K562 (cell line): ENCODE results near the gene TVP23A. TPM values are rescaled to one million over a fixed set of nuclear protein-coding genes. Genes with fewer than 3 reads are reported as not detected.

ENCODE experiments used
- ATAC-seq: fragments of 200-7000 bp; cut with Tn5 transposase; 3 replicates; pipeline ENCODE4 v1.9.1; 2020; ENCODE audit warnings: moderate library complexity
- BruUV-seq: library from RNA; stranded (reverse); fragments of 400-500 nt; replicated peaks from 2 replicates; lab custom pipeline; 2021; lab: Mats Ljungman, UMichigan
- CTCF ChIA-PET: fragments of 300-600 bp; formaldehyde crosslinking; extraction: SDS; loops from one replicate; lab custom pipeline; 2021; ENCODE audit warnings: low intra/inter-chr PET ratio; lab: Yijun Ruan, JAX
- POLR2A ChIA-PET: fragments of 300-600, 350-650 bp; sonication (Branson Sonifier 250); formaldehyde crosslinking; extraction: SDS; loops from one replicate; lab custom pipeline; 2021; ENCODE audit warnings: antibody characterized with exemption, inconsistent platforms; lab: Yijun Ruan, JAX
- DNase-seq, 4 experiments: peaks; one replicate each; pipeline versions ENCODE4 v3.0.0 to v3.0.0-alpha.2; 2011 to 2018; ENCODE audit warnings: low spot score in 3 of 4, mixed read lengths in 3 of 4; ENCODE audit errors: extremely low read depth in 1 of 4
- FAIRE-seq: peaks from 2 replicates; lab custom pipeline; 2011; peaks lifted over from hg19 to GRCh38; lab: Jason Lieb, UNC
- H2AFZ ChIP-seq: 2 replicates; pipeline ENCODE4 v1.6.0; 2011; ENCODE audit warnings: low read depth, low read length, control low read depth, inconsistent platforms
- H3K27ac ChIP-seq: fragments of 200-600 bp; 3 replicates; pipeline ENCODE4 v1.8.0; 2011; ENCODE audit warnings: low read depth, mild to moderate bottlenecking, control low read depth, inconsistent platforms, low read length, moderate library complexity, mixed read lengths; ENCODE audit errors: extremely low read depth
- H3K27me3 ChIP-seq, 2 experiments: fragments of 300-600 bp in 1 of 2; 2 replicates in 1 of 2; 3 replicates in 1 of 2; pipeline versions ENCODE4 v1.6.0 to v1.8.0; 2011; ENCODE audit warnings: inconsistent platforms in 2 of 2, low read length in 2 of 2, mild to moderate bottlenecking in 1 of 2, mixed read lengths in 1 of 2, moderate library complexity in 1 of 2; ENCODE audit not compliant: control insufficient read depth in 2 of 2, insufficient read depth in 2 of 2
- H3K36me3 ChIP-seq: fragments of 300-600 bp; 3 replicates; pipeline ENCODE4 v1.8.0; 2011; ENCODE audit warnings: mild to moderate bottlenecking, low read length, inconsistent platforms; ENCODE audit not compliant: control insufficient read depth, insufficient read depth
- H3K4me1 ChIP-seq, 2 experiments: fragments of 200-600 bp in 1 of 2; replicated peaks in 1 of 2; 2 replicates in 1 of 2; 3 replicates in 1 of 2; pipeline versions ENCODE4 v1.5.1 to v1.8.0; 2011; ENCODE audit warnings: inconsistent platforms in 2 of 2, low read length in 2 of 2, mild to moderate bottlenecking in 1 of 2, mixed read lengths in 1 of 2, moderate library complexity in 1 of 2; ENCODE audit not compliant: control insufficient read depth in 2 of 2, insufficient read depth in 2 of 2
- H3K4me2 ChIP-seq: 2 replicates; pipeline ENCODE4 v1.6.1; 2011; ENCODE audit warnings: low read length, control low read depth, inconsistent platforms, mixed read lengths; ENCODE audit not compliant: insufficient read depth
- H3K4me3 ChIP-seq: fragments of 200-600 bp; sonication (generic), shearing (Covaris generic); 2 replicates; pipeline ENCODE4 v1.5.1; 2016; ENCODE audit warnings: control low read depth, inconsistent platforms
- H3K79me2 ChIP-seq: fragments of 200-600 bp; 3 replicates; pipeline ENCODE4 v1.8.0; 2011; ENCODE audit warnings: low read length, inconsistent platforms; ENCODE audit not compliant: control insufficient read depth, insufficient read depth
- H3K9ac ChIP-seq, 2 experiments: 2 replicates each; pipeline versions ENCODE4 v1.6.0 to v1.6.1; 2011; ENCODE audit warnings: low read depth in 2 of 2, low read length in 2 of 2, control low read depth in 1 of 2, inconsistent platforms in 1 of 2, mild to moderate bottlenecking in 1 of 2, mixed read lengths in 1 of 2; ENCODE audit not compliant: insufficient read depth in 1 of 2
- H3K9me1 ChIP-seq: one replicate; pipeline ENCODE4 v1.6.0; 2011; ENCODE audit warnings: inconsistent platforms, mild to moderate bottlenecking, low read length, moderate library complexity; ENCODE audit not compliant: control insufficient read depth, insufficient read depth
- H3K9me3 ChIP-seq: replicated peaks from 2 replicates; pipeline ENCODE4 v1.5.1; 2011; ENCODE audit warnings: low read depth, low read length, inconsistent platforms; ENCODE audit not compliant: control insufficient read depth, insufficient read depth
- H4K20me1 ChIP-seq: replicated peaks from 2 replicates; pipeline ENCODE4 v1.6.1; 2011; ENCODE audit warnings: low read length, inconsistent platforms, mixed read lengths; ENCODE audit not compliant: control insufficient read depth, insufficient read depth
- FOXM1 ChIP-seq, 2 experiments: fragments of 450-650 bp in 1 of 2; sonication (generic) in 1 of 2; formaldehyde crosslinking in 1 of 2; IDR thresholded peaks; 2 replicates each; pipeline versions ENCODE4 v1.6.1 to v1.9.0; 2017 to 2022; ENCODE audit warnings: low read depth in 2 of 2, mild to moderate bottlenecking in 2 of 2, missing genetic modification reagents in 1 of 2, moderate library complexity in 1 of 2
- HMG20B ChIP-seq: fragments of 250-450 bp; sonication (Bioruptor Pico); IDR thresholded peaks from 2 replicates; pipeline ENCODE4 v1.5.0; 2021; ENCODE audit warnings: mild to moderate bottlenecking
- JUN ChIP-seq, 2 experiments: sonication (generic) in 1 of 2; formaldehyde crosslinking in 1 of 2; IDR thresholded peaks; 2 replicates each; pipeline versions ENCODE4 v1.6.1 to v1.8.0; 2012 to 2022; ENCODE audit warnings: borderline replicate concordance in 2 of 2, mild to moderate bottlenecking in 2 of 2, improper control_type of control experiment in 1 of 2, low read depth in 1 of 2, low read length in 1 of 2, missing genetic modification reagents in 1 of 2
- LEF1 ChIP-seq: fragments of 450-650 bp; IDR thresholded peaks from 2 replicates; pipeline ENCODE4 v1.6.1; 2016; ENCODE audit warnings: mild to moderate bottlenecking
- MECOM ChIP-seq: fragments of 250-450 bp; sonication (Bioruptor Pico); IDR thresholded peaks from 2 replicates; pipeline ENCODE4 v1.8.0; 2022; ENCODE audit warnings: inconsistent platforms
- RFX7 ChIP-seq: fragments of 250-450 bp; sonication (Bioruptor Pico); IDR thresholded peaks from 2 replicates; pipeline ENCODE4 v1.5.1; 2021; ENCODE audit warnings: mild to moderate bottlenecking
- WGBS: fragments of 100-300 bp; shearing (Covaris generic); methylation state at CpG from one replicate; pipeline ENCODE4 v1.1.6; 2016; ENCODE audit warnings: low coverage, mixed read lengths; ENCODE audit not compliant: insufficient coverage; ENCODE audit errors: missing lambda C conversion rate; 5-methylcytosine and 5-hydroxymethylcytosine counted together
- in situ Hi-C: fragments of 300-500 bp; cut with MboI; formaldehyde crosslinking; loops from 4 replicates; pipeline ENCODE4 v1.15.0; 2018; ENCODE audit warnings: inconsistent platforms, mixed read lengths
- intact Hi-C: fragments of 100-400 bp; cut with micrococcal nuclease; formaldehyde crosslinking; loops from 2 replicates; pipeline ENCODE4 v1.14.2; 2022
- polyA plus RNA-seq, 8 experiments: library from polyadenylated mRNA; depleted of rRNA in 4 of 8; stranded (reverse) in 5 of 8; unstranded in 3 of 8; fragments of >200 nt; fragmentation: Nextera tagmentation in 2 of 8; fragmentation: Illumina TruSeq in 1 of 8; extraction: Ambion mirVana in 2 of 8; extraction: Trizol in 1 of 8; gene quantifications; 2 replicates each; pipeline versions ENCODE4 v1.2.1 to v1.2.3, GENCODE V29; 2011 to 2014; ENCODE audit warnings: inconsistent platforms in 1 of 8, missing spikeins in 1 of 8
- total RNA-seq, 7 experiments: library from RNA; depleted of rRNA in 6 of 7; stranded (reverse); fragments of >200 nt in 6 of 7; fragmentation: Illumina TruSeq in 2 of 7; extraction: Trizol in 2 of 7; gene quantifications; 2 replicates each; pipeline versions ENCODE4 v1.2.1 to v1.2.3, GENCODE V29; 2011 to 2021; ENCODE audit warnings: low replicate concordance in 1 of 7
- TF ChIP-seq, protein P1 (sequence below): fragments of 250-450 bp; sonication (Bioruptor Pico); IDR thresholded peaks from 2 replicates; pipeline ENCODE4 v1.4.0; 2020; ENCODE audit warnings: mild to moderate bottlenecking, moderate library complexity
- TF ChIP-seq, protein P2 (sequence below): fragments of 250-450 bp; sonication (Bioruptor Pico); IDR thresholded peaks from 2 replicates; pipeline ENCODE4 v1.6.1; 2021; ENCODE audit warnings: mild to moderate bottlenecking
- TF ChIP-seq, protein P3 (sequence below): fragments of 250-450 bp; sonication (Bioruptor Pico); IDR thresholded peaks from 2 replicates; pipeline ENCODE4 v1.5.0; 2020; ENCODE audit warnings: mild to moderate bottlenecking
- TF ChIP-seq, protein P4 (sequence below): fragments of 250-450 bp; sonication (Bioruptor Pico); IDR thresholded peaks from 2 replicates; pipeline ENCODE4 v1.4.0; 2020; ENCODE audit warnings: mild to moderate bottlenecking, moderate library complexity, borderline replicate concordance
- TF ChIP-seq, protein P5 (sequence below), 2 experiments: fragments of 450-650 bp; IDR thresholded peaks; 2 replicates each; pipeline ENCODE4 v1.6.1; 2018; ENCODE audit warnings: mild to moderate bottlenecking in 2 of 2, low read depth in 1 of 2; ENCODE audit not compliant: partially characterized antibody in 2 of 2

TVP23A gene
- total and polyA plus RNA-seq, 9 of the 15 experiments (the other 6 are each of a cell fraction or from before 2014, with no cell fraction given) = 0.04 to 0.77 (median 0.10) TPM; not detected in 3

DNA sequence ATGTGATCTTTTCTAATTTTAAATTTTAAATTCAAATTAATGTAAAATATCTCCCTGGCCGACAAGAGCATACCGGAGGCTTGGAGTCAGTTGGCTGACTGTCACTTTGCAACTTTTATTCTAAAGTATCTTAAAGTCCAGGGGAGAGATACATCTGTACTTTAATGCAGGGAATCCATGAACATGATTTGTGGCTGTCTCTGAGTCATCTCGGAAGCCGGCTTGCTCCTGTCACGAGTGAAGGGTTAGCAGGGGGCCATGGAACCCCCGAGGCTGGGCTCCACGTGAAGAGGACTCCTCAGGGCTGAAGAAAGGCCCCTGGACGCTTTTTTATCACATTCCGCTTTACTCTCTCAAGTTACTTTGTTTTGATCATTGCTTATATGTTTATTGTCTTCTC is 13.3 kb downstream of the TVP23A start:
- Histone ChIP-seq H3K4me1 (no peaks in the 10 kb centered on the region), H3K36me3 (no peaks in the 10 kb centered on the region), H3K4me2 (no peak overlapping the region), H3K4me3 (no peak overlapping the region), H3K27me3 (peaks cover 13 to 56% of the 10 kb centered on the region in 2 experiments; a peak in 4 of 5 replicates), H3K9ac (no peak overlapping the region), H2AFZ (no peak overlapping the region), H3K27ac (no peak overlapping the region), H3K9me3 (no peaks in the 10 kb centered on the region), H3K9me1 (no peaks in the 10 kb centered on the region), H3K79me2 (no peaks in the 10 kb centered on the region), H4K20me1 (no peaks in the 10 kb centered on the region)
- under 1% methylated on average over 9 of the region's 9 CpGs for WGBS
- no TSS peak for BruUV-seq
- in situ Hi-C loops = no loop called here
- no peak for FAIRE-seq
- ChIA-PET CTCF (no interaction called here), POLR2A (no interaction called here)
- no peak for DNase-seq
- intact Hi-C loops = no loop called here
- ATAC-seq = no peak
- TF ChIP-seq, protein P1, sequence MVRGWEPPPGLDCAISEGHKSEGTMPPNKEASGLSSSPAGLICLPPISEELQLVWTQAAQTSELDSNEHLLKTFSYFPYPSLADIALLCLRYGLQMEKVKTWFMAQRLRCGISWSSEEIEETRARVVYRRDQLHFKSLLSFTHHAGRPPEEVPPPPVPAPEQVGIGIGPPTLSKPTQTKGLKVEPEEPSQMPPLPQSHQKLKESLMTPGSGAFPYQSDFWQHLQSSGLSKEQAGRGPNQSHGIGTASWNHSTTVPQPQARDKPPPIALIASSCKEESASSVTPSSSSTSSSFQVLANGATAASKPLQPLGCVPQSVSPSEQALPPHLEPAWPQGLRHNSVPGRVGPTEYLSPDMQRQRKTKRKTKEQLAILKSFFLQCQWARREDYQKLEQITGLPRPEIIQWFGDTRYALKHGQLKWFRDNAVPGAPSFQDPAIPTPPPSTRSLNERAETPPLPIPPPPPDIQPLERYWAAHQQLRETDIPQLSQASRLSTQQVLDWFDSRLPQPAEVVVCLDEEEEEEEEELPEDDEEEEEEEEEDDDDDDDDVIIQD (CRISPR knock-in tag) = no peak
- TF ChIP-seq, protein P2, sequence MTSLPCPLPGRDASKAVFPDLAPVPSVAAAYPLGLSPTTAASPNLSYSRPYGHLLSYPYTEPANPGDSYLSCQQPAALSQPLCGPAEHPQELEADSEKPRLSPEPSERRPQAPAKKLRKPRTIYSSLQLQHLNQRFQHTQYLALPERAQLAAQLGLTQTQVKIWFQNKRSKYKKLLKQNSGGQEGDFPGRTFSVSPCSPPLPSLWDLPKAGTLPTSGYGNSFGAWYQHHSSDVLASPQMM (CRISPR knock-in tag) = no peak
- TF ChIP-seq FOXM1 (IDR thresholded peaks at IDR 0.05; ENCODE audit: low read depth) = no peak
- no peak for TF ChIP-seq FOXM1 (CRISPR knock-in tag; IDR thresholded peaks at IDR 0.05; ENCODE audit: low read depth)
- no peak for TF ChIP-seq HMG20B
- TF ChIP-seq RFX7 = no peak
- no peak for TF ChIP-seq LEF1
- TF ChIP-seq, protein P3, sequence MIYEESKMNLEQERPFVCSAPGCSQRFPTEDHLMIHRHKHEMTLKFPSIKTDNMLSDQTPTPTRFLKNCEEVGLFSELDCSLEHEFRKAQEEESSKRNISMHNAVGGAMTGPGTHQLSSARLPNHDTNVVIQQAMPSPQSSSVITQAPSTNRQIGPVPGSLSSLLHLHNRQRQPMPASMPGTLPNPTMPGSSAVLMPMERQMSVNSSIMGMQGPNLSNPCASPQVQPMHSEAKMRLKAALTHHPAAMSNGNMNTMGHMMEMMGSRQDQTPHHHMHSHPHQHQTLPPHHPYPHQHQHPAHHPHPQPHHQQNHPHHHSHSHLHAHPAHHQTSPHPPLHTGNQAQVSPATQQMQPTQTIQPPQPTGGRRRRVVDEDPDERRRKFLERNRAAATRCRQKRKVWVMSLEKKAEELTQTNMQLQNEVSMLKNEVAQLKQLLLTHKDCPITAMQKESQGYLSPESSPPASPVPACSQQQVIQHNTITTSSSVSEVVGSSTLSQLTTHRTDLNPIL (CRISPR knock-in tag) = no peak
- no peak for TF ChIP-seq JUN (IDR thresholded peaks at IDR 0.05; ENCODE audit: borderline replicate concordance, low read depth, low read length)
- no peak for TF ChIP-seq JUN (CRISPR knock-in tag; IDR thresholded peaks at IDR 0.05; ENCODE audit: borderline replicate concordance)
- TF ChIP-seq, protein P4, sequence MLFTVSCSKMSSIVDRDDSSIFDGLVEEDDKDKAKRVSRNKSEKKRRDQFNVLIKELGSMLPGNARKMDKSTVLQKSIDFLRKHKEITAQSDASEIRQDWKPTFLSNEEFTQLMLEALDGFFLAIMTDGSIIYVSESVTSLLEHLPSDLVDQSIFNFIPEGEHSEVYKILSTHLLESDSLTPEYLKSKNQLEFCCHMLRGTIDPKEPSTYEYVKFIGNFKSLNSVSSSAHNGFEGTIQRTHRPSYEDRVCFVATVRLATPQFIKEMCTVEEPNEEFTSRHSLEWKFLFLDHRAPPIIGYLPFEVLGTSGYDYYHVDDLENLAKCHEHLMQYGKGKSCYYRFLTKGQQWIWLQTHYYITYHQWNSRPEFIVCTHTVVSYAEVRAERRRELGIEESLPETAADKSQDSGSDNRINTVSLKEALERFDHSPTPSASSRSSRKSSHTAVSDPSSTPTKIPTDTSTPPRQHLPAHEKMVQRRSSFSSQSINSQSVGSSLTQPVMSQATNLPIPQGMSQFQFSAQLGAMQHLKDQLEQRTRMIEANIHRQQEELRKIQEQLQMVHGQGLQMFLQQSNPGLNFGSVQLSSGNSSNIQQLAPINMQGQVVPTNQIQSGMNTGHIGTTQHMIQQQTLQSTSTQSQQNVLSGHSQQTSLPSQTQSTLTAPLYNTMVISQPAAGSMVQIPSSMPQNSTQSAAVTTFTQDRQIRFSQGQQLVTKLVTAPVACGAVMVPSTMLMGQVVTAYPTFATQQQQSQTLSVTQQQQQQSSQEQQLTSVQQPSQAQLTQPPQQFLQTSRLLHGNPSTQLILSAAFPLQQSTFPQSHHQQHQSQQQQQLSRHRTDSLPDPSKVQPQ = no peak
- TF ChIP-seq, protein P5, sequence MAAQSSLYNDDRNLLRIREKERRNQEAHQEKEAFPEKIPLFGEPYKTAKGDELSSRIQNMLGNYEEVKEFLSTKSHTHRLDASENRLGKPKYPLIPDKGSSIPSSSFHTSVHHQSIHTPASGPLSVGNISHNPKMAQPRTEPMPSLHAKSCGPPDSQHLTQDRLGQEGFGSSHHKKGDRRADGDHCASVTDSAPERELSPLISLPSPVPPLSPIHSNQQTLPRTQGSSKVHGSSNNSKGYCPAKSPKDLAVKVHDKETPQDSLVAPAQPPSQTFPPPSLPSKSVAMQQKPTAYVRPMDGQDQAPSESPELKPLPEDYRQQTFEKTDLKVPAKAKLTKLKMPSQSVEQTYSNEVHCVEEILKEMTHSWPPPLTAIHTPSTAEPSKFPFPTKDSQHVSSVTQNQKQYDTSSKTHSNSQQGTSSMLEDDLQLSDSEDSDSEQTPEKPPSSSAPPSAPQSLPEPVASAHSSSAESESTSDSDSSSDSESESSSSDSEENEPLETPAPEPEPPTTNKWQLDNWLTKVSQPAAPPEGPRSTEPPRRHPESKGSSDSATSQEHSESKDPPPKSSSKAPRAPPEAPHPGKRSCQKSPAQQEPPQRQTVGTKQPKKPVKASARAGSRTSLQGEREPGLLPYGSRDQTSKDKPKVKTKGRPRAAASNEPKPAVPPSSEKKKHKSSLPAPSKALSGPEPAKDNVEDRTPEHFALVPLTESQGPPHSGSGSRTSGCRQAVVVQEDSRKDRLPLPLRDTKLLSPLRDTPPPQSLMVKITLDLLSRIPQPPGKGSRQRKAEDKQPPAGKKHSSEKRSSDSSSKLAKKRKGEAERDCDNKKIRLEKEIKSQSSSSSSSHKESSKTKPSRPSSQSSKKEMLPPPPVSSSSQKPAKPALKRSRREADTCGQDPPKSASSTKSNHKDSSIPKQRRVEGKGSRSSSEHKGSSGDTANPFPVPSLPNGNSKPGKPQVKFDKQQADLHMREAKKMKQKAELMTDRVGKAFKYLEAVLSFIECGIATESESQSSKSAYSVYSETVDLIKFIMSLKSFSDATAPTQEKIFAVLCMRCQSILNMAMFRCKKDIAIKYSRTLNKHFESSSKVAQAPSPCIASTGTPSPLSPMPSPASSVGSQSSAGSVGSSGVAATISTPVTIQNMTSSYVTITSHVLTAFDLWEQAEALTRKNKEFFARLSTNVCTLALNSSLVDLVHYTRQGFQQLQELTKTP (IDR thresholded peaks at IDR 0.05; ENCODE audit: low read depth in 1 of 2, partially characterized antibody in 2 of 2) = no peak
- TF ChIP-seq MECOM (CRISPR knock-in tag) = no peak
